ENCODE measurements around the gene TMEM184A. TPM values are rescaled to one million over a fixed set of nuclear protein-coding genes. Genes with fewer than 3 reads are reported as not detected.
"Not testable (repeated sequence)": the region's sequence is repeated elsewhere in the genome, so short reads cannot be mapped to it uniquely, and the experiment has no call there.

TMEM184A gene
- total and polyA plus RNA-seq, 2 experiments from 2014 or later = 14.5 to 24.7 TPM

GRCh38 chr7:1516586-1517251 is 39.3 kb downstream of the TMEM184A start:
- no peaks in the 10 kb centered on the region for H3K4me1 ChIP-seq (ENCODE audit: insufficient read depth)
- no peaks in the 10 kb centered on the region for H3K9me2 ChIP-seq (replicated peaks; ENCODE audit: insufficient read depth)
- H2AFZ ChIP-seq = no peak overlapping the region
- H4K20me1 ChIP-seq (ENCODE audit: insufficient read depth, poor library complexity, severe bottlenecking) = no peaks in the 10 kb centered on the region
- H3K36me3 ChIP-seq (replicated peaks; ENCODE audit: insufficient read depth, low read depth) = no peaks in the 10 kb centered on the region
- no peaks in the 10 kb centered on the region for H3K27me3 ChIP-seq
- no peak overlapping the region for H3K4me2 ChIP-seq
- no peak for DNase-seq (ENCODE audit: low spot score)
- WGBS (ENCODE audit: low lambda C conversion rate, missing lambda C conversion rate) = 82% methylated on average over 18 of the region's 18 CpGs
- no peak overlapping the region for H3K4me3 ChIP-seq
- H3K79me2 ChIP-seq = no peaks in the 10 kb centered on the region
- no peak for TF ChIP-seq CTCF (IDR thresholded peaks at IDR 0.05; ENCODE audit: poor library complexity)
- no peak for TF ChIP-seq EZH2phosphoT487 (IDR thresholded peaks at IDR 0.05; ENCODE audit: low read depth, severe bottlenecking, unreplicated experiment)
- no peak for TF ChIP-seq EZH2 (IDR thresholded peaks at IDR 0.05; ENCODE audit: borderline replicate concordance)
- no peak overlapping the region for H3K27ac ChIP-seq
- H3K9me3 ChIP-seq (ENCODE audit: low read depth) = no peaks in the 10 kb centered on the region

- H2AFZ ChIP-seq; H3K79me2 ChIP-seq; DNase-seq (ENCODE audit: low spot score); H3K4me3 ChIP-seq; H3K27ac ChIP-seq; H3K4me2 ChIP-seq; H3K9me3 ChIP-seq (ENCODE audit: low read depth); H3K27me3 ChIP-seq; H3K4me1 ChIP-seq (ENCODE audit: insufficient read depth); H3K36me3 ChIP-seq (replicated peaks; ENCODE audit: insufficient read depth, low read depth); H3K9me2 ChIP-seq (replicated peaks; ENCODE audit: insufficient read depth); H4K20me1 ChIP-seq (ENCODE audit: insufficient read depth, poor library complexity, severe bottlenecking): not testable (repeated sequence)
- 76% methylated on average over 17 of the region's 17 CpGs for WGBS (ENCODE audit: low lambda C conversion rate, missing lambda C conversion rate)
Measured at GRCh38 chr7:1515509-1515967, 40.5 kb downstream of the TMEM184A start.

GRCh38 chr7:1514995-1515401 is 41.0 kb downstream of the TMEM184A start:
- Histone ChIP-seq H3K36me3 (replicated peaks; ENCODE audit: insufficient read depth, low read depth) (no peaks in the 10 kb centered on the region), H3K4me1 (ENCODE audit: insufficient read depth) (no peaks in the 10 kb centered on the region), H3K4me3 (no peak overlapping the region), H3K27ac (no peak overlapping the region), H2AFZ (no peak overlapping the region), H3K9me2 (replicated peaks; ENCODE audit: insufficient read depth) (no peaks in the 10 kb centered on the region), H4K20me1 (ENCODE audit: insufficient read depth, poor library complexity, severe bottlenecking) (no peaks in the 10 kb centered on the region), H3K4me2 (no peak overlapping the region), H3K9me3 (ENCODE audit: low read depth) (no peaks in the 10 kb centered on the region), H3K79me2 (no peaks in the 10 kb centered on the region), H3K27me3 (no peaks in the 10 kb centered on the region)
- DNase-seq (ENCODE audit: low spot score) = no peak
- TF ChIP-seq CTCF (IDR thresholded peaks at IDR 0.05; ENCODE audit: poor library complexity) (no peak), EZH2 (IDR thresholded peaks at IDR 0.05; ENCODE audit: borderline replicate concordance) (no peak), EZH2phosphoT487 (IDR thresholded peaks at IDR 0.05; ENCODE audit: low read depth, severe bottlenecking, unreplicated experiment) (no peak)
- 82% methylated on average over 4 of the region's 4 CpGs for WGBS (ENCODE audit: low lambda C conversion rate, missing lambda C conversion rate)

- Histone ChIP-seq H3K79me2 (no peaks in the 10 kb centered on the region), H3K27me3 (no peaks in the 10 kb centered on the region), H3K4me2 (no peak overlapping the region), H2AFZ (no peak overlapping the region), H3K36me3 (replicated peaks; ENCODE audit: insufficient read depth, low read depth) (no peaks in the 10 kb centered on the region), H4K20me1 (ENCODE audit: insufficient read depth, poor library complexity, severe bottlenecking) (no peaks in the 10 kb centered on the region), H3K4me1 (ENCODE audit: insufficient read depth) (no peaks in the 10 kb centered on the region), H3K9me3 (ENCODE audit: low read depth) (no peaks in the 10 kb centered on the region), H3K27ac (no peak overlapping the region), H3K9me2 (replicated peaks; ENCODE audit: insufficient read depth) (no peaks in the 10 kb centered on the region), H3K4me3 (no peak overlapping the region)
- DNase-seq (ENCODE audit: low spot score) = no peak
- TF ChIP-seq CTCF (IDR thresholded peaks at IDR 0.05; ENCODE audit: poor library complexity) (no peak), EZH2phosphoT487 (IDR thresholded peaks at IDR 0.05; ENCODE audit: low read depth, severe bottlenecking, unreplicated experiment) (no peak), EZH2 (IDR thresholded peaks at IDR 0.05; ENCODE audit: borderline replicate concordance) (no peak)
- 93% methylated on average over 12 of the region's 12 CpGs for WGBS (ENCODE audit: low lambda C conversion rate, missing lambda C conversion rate)
Measured at GRCh38 chr7:1514407-1514806, 41.6 kb downstream of the TMEM184A start.

Measured in hepatocyte (in vitro differentiated cells).